NCI-H526 (cell line): ENCODE data around the gene TOMM34.
A peak's percentile ranks its signal among the peaks of the same experiment; 100 is the strongest.

Experiments used
- DNase-seq, 2 experiments: peaks; one replicate each; lab custom pipeline; 2025; lab: John Stamatoyannopoulos, UW

Gene TOMM34

GRCh38 chr20:44963325-44964215 lies 3.4 kb upstream of the TOMM34 start:
- DNase-seq = peak; percentile 57 to 64

- no peak for DNase-seq
Observed at GRCh38 chr20:44962483-44962882, 2.3 kb upstream of the TOMM34 start.

- DNase-seq = no peak
Observed at GRCh38 chr20:44961870-44962267, 1.7 kb upstream of the TOMM34 start.

GRCh38 chr20:44961011-44961869 lies 1.0 kb upstream of the TOMM34 start:
- no peak for DNase-seq

GRCh38 chr20:44959638-44960102 lies 527 bp downstream of the TOMM34 start:
- peak; percentile 37 to 40 for DNase-seq

GRCh38 chr20:44959082-44959637 lies 1.0 kb downstream of the TOMM34 start:
- DNase-seq = no peak

- DNase-seq = no peak
Observed at GRCh38 chr20:44958276-44958675, 1.9 kb downstream of the TOMM34 start.

- no peak for DNase-seq
Observed at GRCh38 chr20:44956410-44956809, 3.8 kb downstream of the TOMM34 start.

GRCh38 chr20:44955270-44955669 lies 4.9 kb downstream of the TOMM34 start:
- DNase-seq = no peak

GRCh38 chr20:44954211-44954610 lies 6.0 kb downstream of the TOMM34 start:
- no peak for DNase-seq

- DNase-seq = no peak
Observed at GRCh38 chr20:44952731-44953130, 7.5 kb downstream of the TOMM34 start.

GRCh38 chr20:44950368-44950767 lies 9.8 kb downstream of the TOMM34 start:
- no peak for DNase-seq

GRCh38 chr20:44948513-44948912 lies 11.7 kb downstream of the TOMM34 start:
- DNase-seq = no peak

- DNase-seq = no peak
Observed at GRCh38 chr20:44948107-44948506, 12.1 kb downstream of the TOMM34 start.

- DNase-seq = no peak
Observed at GRCh38 chr20:44946271-44946852, 13.8 kb downstream of the TOMM34 start.

GRCh38 chr20:44945261-44945660 lies 14.9 kb downstream of the TOMM34 start:
- DNase-seq = no peak

- DNase-seq = no peak
Observed at GRCh38 chr20:44943828-44944227, 16.4 kb downstream of the TOMM34 start.

- DNase-seq = no peak
Observed at GRCh38 chr20:44942264-44942973, 17.8 kb downstream of the TOMM34 start.

- DNase-seq = no peak
Observed at GRCh38 chr20:44941120-44941691, 19.0 kb downstream of the TOMM34 start.

GRCh38 chr20:44938637-44939036 lies 21.6 kb downstream of the TOMM34 start:
- no peak for DNase-seq

- no peak for DNase-seq
Observed at GRCh38 chr20:44936510-44936909, 23.7 kb downstream of the TOMM34 start.
